ENCODE results near the gene TBC1D20.

DNA sequence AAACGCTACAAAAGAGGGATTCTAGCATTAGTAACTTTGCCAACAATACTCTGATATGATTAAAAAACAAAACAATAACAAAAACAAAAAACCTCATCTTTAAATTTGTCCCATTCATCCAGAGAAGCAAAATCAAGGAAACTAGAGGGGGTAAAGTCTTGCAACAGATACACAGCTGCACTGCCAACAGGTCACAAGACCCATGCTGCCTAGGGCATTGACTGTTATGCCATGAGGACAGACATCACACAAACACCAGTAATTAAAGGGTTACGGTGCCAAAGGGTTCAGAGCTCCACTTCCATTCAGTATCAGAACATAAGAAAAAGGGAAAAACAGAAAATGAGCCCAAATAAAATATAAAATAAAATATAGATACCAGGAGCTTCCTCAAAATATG lies 1.6 kb downstream of the TBC1D20 start:
- TF ChIP-seq BACH2 (CRISPR knock-in tag; IDR thresholded peaks at IDR 0.05; ENCODE audit: borderline replicate concordance): no peak
- no peak for TF ChIP-seq GLIS3 (CRISPR knock-in tag; IDR thresholded peaks at IDR 0.05)
- no peak for TF ChIP-seq ZFP3 (CRISPR knock-in tag; IDR thresholded peaks at IDR 0.05)
- TF ChIP-seq RARB (CRISPR knock-in tag; IDR thresholded peaks at IDR 0.05): no peak
- no peak for TF ChIP-seq CSDC2 (CRISPR knock-in tag; IDR thresholded peaks at IDR 0.05)
- TF ChIP-seq ISL1 (CRISPR knock-in tag; IDR thresholded peaks at IDR 0.05): no peak
- no peak for TF ChIP-seq ZFP30 (CRISPR knock-in tag; IDR thresholded peaks at IDR 0.05)
- TF ChIP-seq ZNF565 (CRISPR knock-in tag; conservative IDR thresholded peaks at IDR 0.05; ENCODE audit: low read depth): no peak
- TF ChIP-seq ZC3H10 (CRISPR knock-in tag; IDR thresholded peaks at IDR 0.05): no peak
- TF ChIP-seq TSHZ2 (CRISPR knock-in tag; IDR thresholded peaks at IDR 0.05): no peak
